Liver (tissue), 9 donors: Measurements from ENCODE around the gene VWA7. TPM values are rescaled to one million over a fixed set of nuclear protein-coding genes. Genes with fewer than 3 reads are reported as not detected.
A peak's percentile ranks its signal among the peaks of the same experiment; 100 is the strongest.

Experiments
- DNase-seq: peaks from one replicate; pipeline ENCODE4 v3.0.0-alpha.2; 2017; ENCODE audit warnings: low spot score
- H3K27ac ChIP-seq, 2 donors: one replicate each; pipeline ENCODE4 v1.7.0; 2013; ENCODE audit warnings: inconsistent platforms in 2 of 2, low read length in 2 of 2, control low read depth in 1 of 2, low read depth in 1 of 2, mild to moderate bottlenecking in 1 of 2
- H3K27me3 ChIP-seq, 4 donors: one replicate each; pipeline versions ENCODE4 v1.6.1 to v1.7.0; 2013; ENCODE audit warnings: low read length in 3 of 4, inconsistent platforms in 1 of 4, mild to moderate bottlenecking in 1 of 4, moderate library complexity in 1 of 4; ENCODE audit not compliant: control insufficient read depth in 4 of 4, insufficient read depth in 4 of 4
- H3K36me3 ChIP-seq, 4 donors: one replicate each; pipeline versions ENCODE4 v1.6.1 to v1.7.0; 2013; ENCODE audit warnings: low read length in 3 of 4, mild to moderate bottlenecking in 3 of 4, low read depth in 1 of 4, moderate library complexity in 1 of 4; ENCODE audit not compliant: control insufficient read depth in 4 of 4, insufficient read depth in 3 of 4
- H3K4me1 ChIP-seq, 4 donors: one replicate each; pipeline versions ENCODE4 v1.6.1 to v1.7.0; 2013; ENCODE audit warnings: low read length in 3 of 4, mild to moderate bottlenecking in 3 of 4, moderate library complexity in 1 of 4; ENCODE audit not compliant: control insufficient read depth in 4 of 4, insufficient read depth in 4 of 4
- H3K4me3 ChIP-seq, 3 donors: one replicate each; pipeline versions ENCODE4 v1.6.1 to v1.7.0; 2013; ENCODE audit warnings: low read length in 3 of 3, control low read depth in 1 of 3, low read depth in 1 of 3, mild to moderate bottlenecking in 1 of 3
- H3K9ac ChIP-seq, 2 donors: one replicate each; pipeline ENCODE4 v1.7.0; 2013; ENCODE audit warnings: low read length in 2 of 2, mild to moderate bottlenecking in 2 of 2, moderate library complexity in 2 of 2, control low read depth in 1 of 2, low read depth in 1 of 2
- H3K9me3 ChIP-seq, 4 donors: one replicate each; pipeline versions ENCODE4 v1.6.1 to v1.7.0; 2013; ENCODE audit warnings: low read length in 3 of 4; ENCODE audit not compliant: control insufficient read depth in 4 of 4
- ATF3 ChIP-seq: IDR thresholded peaks from 2 replicates; pipeline ENCODE4 v1.6.1; 2016; ENCODE audit warnings: antibody characterized with exemption
- CTCF ChIP-seq: fragments of 150-350 bp; IDR thresholded peaks from 2 replicates; pipeline ENCODE4 v1.5.1; 2017; ENCODE audit warnings: improper control_type of control experiment, low read depth, low read length; ENCODE audit not compliant: missing input control
- EGR1 ChIP-seq, 2 donors: IDR thresholded peaks; 2 replicates each; pipeline ENCODE4 v1.6.1; 2016 to 2018; ENCODE audit warnings: antibody characterized with exemption in 2 of 2, low read depth in 2 of 2
- FOXA1 ChIP-seq: IDR thresholded peaks from 2 replicates; pipeline ENCODE4 v1.6.1; 2016; ENCODE audit warnings: antibody characterized with exemption
- FOXA2 ChIP-seq: IDR thresholded peaks from 2 replicates; pipeline ENCODE4 v1.6.1; 2016; ENCODE audit warnings: antibody characterized with exemption
- GABPA ChIP-seq, 2 donors: IDR thresholded peaks in 1 of 2; conservative IDR thresholded peaks in 1 of 2; 2 replicates each; pipeline ENCODE4 v1.6.1; 2016; ENCODE audit warnings: antibody characterized with exemption in 2 of 2, mild to moderate bottlenecking in 1 of 2, moderate library complexity in 1 of 2
- HNF4G ChIP-seq: IDR thresholded peaks from 2 replicates; pipeline ENCODE4 v1.6.1; 2016; ENCODE audit warnings: antibody characterized with exemption
- JUND ChIP-seq, 2 donors: IDR thresholded peaks; 2 replicates each; pipeline ENCODE4 v1.6.1; 2016; ENCODE audit warnings: antibody characterized with exemption in 2 of 2
- MAX ChIP-seq: IDR thresholded peaks from 2 replicates; pipeline ENCODE4 v1.6.1; 2016; ENCODE audit warnings: antibody characterized with exemption
- NR2F2 ChIP-seq: IDR thresholded peaks from 2 replicates; pipeline ENCODE4 v1.6.1; 2016; ENCODE audit warnings: antibody characterized with exemption
- RAD21 ChIP-seq, 2 donors: IDR thresholded peaks; 2 replicates each; pipeline ENCODE4 v1.6.1; 2016; ENCODE audit warnings: antibody characterized with exemption in 2 of 2, mild to moderate bottlenecking in 2 of 2
- REST ChIP-seq: IDR thresholded peaks from 2 replicates; pipeline ENCODE4 v1.6.1; 2016; ENCODE audit warnings: antibody characterized with exemption, mild to moderate bottlenecking
- RXRA ChIP-seq, 2 donors: IDR thresholded peaks; 2 replicates each; pipeline ENCODE4 v1.6.1; 2017 to 2018; ENCODE audit warnings: antibody characterized with exemption in 2 of 2, mild to moderate bottlenecking in 1 of 2
- SP1 ChIP-seq: IDR thresholded peaks from 2 replicates; pipeline ENCODE4 v1.6.1; 2018; ENCODE audit warnings: antibody characterized with exemption, mild to moderate bottlenecking
- TAF1 ChIP-seq: conservative IDR thresholded peaks from 2 replicates; pipeline ENCODE4 v1.6.1; 2016; ENCODE audit warnings: antibody characterized with exemption, mild to moderate bottlenecking
- YY1 ChIP-seq: IDR thresholded peaks from 2 replicates; pipeline ENCODE4 v1.6.1; 2016; ENCODE audit warnings: antibody characterized with exemption, mild to moderate bottlenecking
- ZBTB33 ChIP-seq: IDR thresholded peaks from 2 replicates; pipeline ENCODE4 v1.6.1; 2016; ENCODE audit warnings: antibody characterized with exemption
- WGBS: extraction: QIAGEN DNeasy Blood & Tissue Kit; methylation state at CpG from one replicate; pipeline ENCODE4 v1.1.7; 2013; 5-methylcytosine and 5-hydroxymethylcytosine counted together
- polyA plus RNA-seq, 2 donors: library from polyadenylated mRNA; stranded (reverse) in 1 of 2; unstranded in 1 of 2; fragments of 200-250 nt in 1 of 2; fragments of >200 nt in 1 of 2; fragmentation: Nextera tagmentation in 1 of 2; extraction: Ambion mirVana in 1 of 2; gene quantifications; one replicate each; pipeline versions ENCODE4 v1.2.1 to v1.2.3, GENCODE V29; 2013 to 2015
- total RNA-seq, 2 donors: library from RNA; depleted of rRNA; stranded (reverse); fragments of >200 nt; gene quantifications; one replicate each; pipeline ENCODE4 v1.2.3, GENCODE V29; 2014
- donor health status: healthy.
- donor health status: healthy.
- donor health status: healthy.
- donor health status: healthy.
- donor health status: healthy.

The VWA7 gene
- total and polyA plus RNA-seq, 4 donors: 0.17 to 2.0 (median 0.92) TPM

GRCh38 chr6:31722173-31722572 lies 55.0 kb downstream of the VWA7 start:
- Histone ChIP-seq H3K4me3 (no peak overlapping the region), H3K9ac (no peak overlapping the region), H3K36me3 (peaks cover 0 to 8% (median under 1%) of the 10 kb centered on the region in 4 donors), H3K9me3 (no peaks in the 10 kb centered on the region), H3K27ac (no peak overlapping the region), H3K27me3 (no peaks in the 10 kb centered on the region), H3K4me1 (peaks cover 0 to 5% (median 1%) of the 10 kb centered on the region in 4 donors)
- DNase-seq: no peak
- TF ChIP-seq REST (no peak), CTCF (no peak), EGR1 (IDR thresholded peaks at IDR 0.05; ENCODE audit: low read depth in 2 of 2) (no peak), NR2F2 (no peak), ZBTB33 (no peak), RXRA (IDR thresholded peaks at IDR 0.05) (no peak), RAD21 (IDR thresholded peaks at IDR 0.05) (no peak), ATF3 (no peak), FOXA2 (no peak), FOXA1 (no peak), SP1 (no peak), HNF4G (no peak), GABPA (IDR thresholded peaks at IDR 0.05 in 1 of 2, conservative IDR thresholded peaks at IDR 0.05 in 1 of 2) (no peak), JUND (IDR thresholded peaks at IDR 0.05) (no peak), YY1 (no peak), TAF1 (no peak)
- 92% methylated on average over 3 of the region's 3 CpGs for WGBS

- H3K4me1 ChIP-seq: no peaks in the 10 kb centered on the region
- no peak for TF ChIP-seq GABPA (IDR thresholded peaks at IDR 0.05 in 1 of 2, conservative IDR thresholded peaks at IDR 0.05 in 1 of 2)
- no peak for TF ChIP-seq MAX
- no peak for TF ChIP-seq EGR1 (IDR thresholded peaks at IDR 0.05; ENCODE audit: low read depth in 2 of 2)
- TF ChIP-seq ZBTB33: no peak
- no peak for TF ChIP-seq RXRA (IDR thresholded peaks at IDR 0.05)
- WGBS: 86% methylated on average over 4 of the region's 4 CpGs
- no peak within 1 kb of the TSS for H3K4me3 ChIP-seq
- H3K9me3 ChIP-seq: no peaks in the 10 kb centered on the region
- H3K36me3 ChIP-seq: peaks cover 0 to 5% (median 0%) of the 10 kb centered on the region in 4 donors
- H3K9ac ChIP-seq: peak within 1 kb of the TSS in 1 of 2 donors; percentile 1
- H3K27ac ChIP-seq: no peak within 1 kb of the TSS
- DNase-seq: no peak
- no peaks in the 10 kb centered on the region for H3K27me3 ChIP-seq
Observed at GRCh38 chr6:31721351-31722020, 55.6 kb downstream of the VWA7 start, which contains the start of gene LY6G6C. TSS of gene LY6G6C (minus strand) at chr6:31721746. CDS start at chr6:31721679, 67 bp downstream.
